Heart left ventricle (tissue), 13 donors: Measurements from ENCODE around the gene LMO4.

ENCODE experiments used
- POLR2A ChIP-seq, 2 donors: fragments of 450-650 bp; IDR thresholded peaks; one replicate each; pipeline ENCODE4 v1.6.1; 2017; ENCODE audit warnings: antibody characterized with exemption in 2 of 2, mild to moderate bottlenecking in 2 of 2, moderate library complexity in 2 of 2
- TF ChIP-seq, protein P1 (sequence below), 12 donors: fragments of 200-600 bp; sonication (generic) in 4 of 12; IDR thresholded peaks; one replicate each; pipeline versions ENCODE4 v1.5.0 to v1.8.0; 2018 to 2022; ENCODE audit warnings: antibody characterized with exemption in 12 of 12, mild to moderate bottlenecking in 5 of 12
- donor health status: ischemic (EF 13 %, LVEDD 7.1; RV severe dilation, severe dysfunction).
- donor health status: DM: no; HTN: yes; CAD: no.
- donor health status: DM: no; HTN: no; CAD: no.
- donor health status: ischemic (EF 25% LVEDD 6.9; RV normal size, moderate dysfunction).
- donor health status: ischemic (EF 25% LVEDD 5.7; RV mildly dilated, moderate dysfunction).
- donor health status: ischemic (EF 35%, LVEDD 5.7; RV mildly dilated, moderate dysfunction).
- donor health status: nonischemic (EF 11% LVEDD 7.7; RV severe dilation, severe dysfunction).
- donor health status: DM: yes; HTN: yes; CAD: no.
- donor health status: PGD.
- donor health status: ischemic (EF 29% LVEDD 5.4; RV normal size, mild dysfunction).
- donor health status: nonischemic (EF 23%, LVEDD 6.1; RV moderate dilation, normal function).

DNA sequence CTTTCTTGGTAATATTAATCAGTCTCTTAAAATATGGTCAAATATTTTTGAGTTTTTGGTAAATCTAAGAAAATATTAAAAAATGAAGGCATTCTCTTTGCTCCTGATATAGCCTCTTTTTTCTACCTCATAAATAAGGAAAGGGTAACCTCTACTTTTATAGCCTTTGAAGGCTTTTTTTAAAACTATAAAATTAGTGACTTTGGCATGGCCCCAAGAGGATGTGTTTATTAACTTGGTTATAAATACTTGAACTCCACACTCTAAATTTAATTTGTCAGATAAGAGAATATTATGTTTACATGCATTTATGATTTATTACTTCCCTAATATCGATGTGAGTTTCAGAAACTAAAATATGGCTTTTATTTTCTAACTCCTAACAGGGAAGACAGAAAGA, 60.3 kb downstream of the LMO4 start:
- TF ChIP-seq, protein P1, sequence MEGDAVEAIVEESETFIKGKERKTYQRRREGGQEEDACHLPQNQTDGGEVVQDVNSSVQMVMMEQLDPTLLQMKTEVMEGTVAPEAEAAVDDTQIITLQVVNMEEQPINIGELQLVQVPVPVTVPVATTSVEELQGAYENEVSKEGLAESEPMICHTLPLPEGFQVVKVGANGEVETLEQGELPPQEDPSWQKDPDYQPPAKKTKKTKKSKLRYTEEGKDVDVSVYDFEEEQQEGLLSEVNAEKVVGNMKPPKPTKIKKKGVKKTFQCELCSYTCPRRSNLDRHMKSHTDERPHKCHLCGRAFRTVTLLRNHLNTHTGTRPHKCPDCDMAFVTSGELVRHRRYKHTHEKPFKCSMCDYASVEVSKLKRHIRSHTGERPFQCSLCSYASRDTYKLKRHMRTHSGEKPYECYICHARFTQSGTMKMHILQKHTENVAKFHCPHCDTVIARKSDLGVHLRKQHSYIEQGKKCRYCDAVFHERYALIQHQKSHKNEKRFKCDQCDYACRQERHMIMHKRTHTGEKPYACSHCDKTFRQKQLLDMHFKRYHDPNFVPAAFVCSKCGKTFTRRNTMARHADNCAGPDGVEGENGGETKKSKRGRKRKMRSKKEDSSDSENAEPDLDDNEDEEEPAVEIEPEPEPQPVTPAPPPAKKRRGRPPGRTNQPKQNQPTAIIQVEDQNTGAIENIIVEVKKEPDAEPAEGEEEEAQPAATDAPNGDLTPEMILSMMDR (IDR thresholded peaks at IDR 0.05), result no peak
- no peak for TF ChIP-seq POLR2A (IDR thresholded peaks at IDR 0.05)
